ENCODE data around the gene LCAT.

- TF ChIP-seq EZH2phosphoT487 (IDR thresholded peaks at IDR 0.05; ENCODE audit: insufficient read depth, low read depth), result no peak
- TF ChIP-seq EZH2 (IDR thresholded peaks at IDR 0.05; ENCODE audit: insufficient read depth, poor library complexity, severe bottlenecking), result no peak
Measured at GRCh38 chr16:67977469-67978227, 33.7 kb upstream of the LCAT start.
